Endothelial cell (in vitro differentiated cells): ENCODE data around the gene JAZF1. TPM values are rescaled to one million over a fixed set of nuclear protein-coding genes. Genes with fewer than 3 reads are reported as not detected.

Experiments
- DNase-seq: peaks from one replicate; pipeline ENCODE4 v3.0.0; 2021; ENCODE audit warnings: low spot score
- H3K27ac Mint-ChIP-seq: one replicate; pipeline ENCODE4 v1.8.0; 2021; ENCODE audit warnings: mixed read lengths, inconsistent platforms; ENCODE audit not compliant: unreplicated experiment
- H3K27me3 Mint-ChIP-seq: one replicate; pipeline ENCODE4 v1.8.0; 2021; ENCODE audit warnings: mild to moderate bottlenecking, moderate library complexity, mixed read lengths, inconsistent platforms; ENCODE audit not compliant: unreplicated experiment
- H3K36me3 Mint-ChIP-seq: one replicate; pipeline ENCODE4 v1.8.0; 2021; ENCODE audit warnings: mild to moderate bottlenecking, low read depth, mixed read lengths, inconsistent platforms; ENCODE audit not compliant: unreplicated experiment
- H3K4me1 Mint-ChIP-seq: one replicate; pipeline ENCODE4 v1.8.0; 2021; ENCODE audit warnings: mild to moderate bottlenecking, mixed read lengths, inconsistent platforms; ENCODE audit not compliant: unreplicated experiment
- H3K4me3 Mint-ChIP-seq: one replicate; pipeline ENCODE4 v1.8.0; 2021; ENCODE audit warnings: mild to moderate bottlenecking, mixed read lengths, inconsistent platforms; ENCODE audit not compliant: unreplicated experiment
- H3K9me3 Mint-ChIP-seq: one replicate; pipeline ENCODE4 v1.8.0; 2021; ENCODE audit warnings: mixed read lengths, inconsistent platforms; ENCODE audit not compliant: unreplicated experiment
- total RNA-seq: library from RNA; stranded (reverse); fragmentation: NEBNext Ultra II Directional; extraction: Animal tissue kit (Norgen Biotek cat#: 25700); gene quantifications from one replicate; pipeline ENCODE4 v1.2.1, GENCODE V29; 2021; ENCODE audit not compliant: unreplicated experiment
- TF ChIP-seq, protein P1 (sequence below): fragments of 200-600 bp; sonication (generic); IDR thresholded peaks from one replicate; pipeline ENCODE4 v1.5.0; 2021; ENCODE audit warnings: antibody characterized with exemption; ENCODE audit not compliant: unreplicated experiment

Gene JAZF1
- total RNA-seq, 1 donor from 2014 or later: 8.5 TPM

DNA sequence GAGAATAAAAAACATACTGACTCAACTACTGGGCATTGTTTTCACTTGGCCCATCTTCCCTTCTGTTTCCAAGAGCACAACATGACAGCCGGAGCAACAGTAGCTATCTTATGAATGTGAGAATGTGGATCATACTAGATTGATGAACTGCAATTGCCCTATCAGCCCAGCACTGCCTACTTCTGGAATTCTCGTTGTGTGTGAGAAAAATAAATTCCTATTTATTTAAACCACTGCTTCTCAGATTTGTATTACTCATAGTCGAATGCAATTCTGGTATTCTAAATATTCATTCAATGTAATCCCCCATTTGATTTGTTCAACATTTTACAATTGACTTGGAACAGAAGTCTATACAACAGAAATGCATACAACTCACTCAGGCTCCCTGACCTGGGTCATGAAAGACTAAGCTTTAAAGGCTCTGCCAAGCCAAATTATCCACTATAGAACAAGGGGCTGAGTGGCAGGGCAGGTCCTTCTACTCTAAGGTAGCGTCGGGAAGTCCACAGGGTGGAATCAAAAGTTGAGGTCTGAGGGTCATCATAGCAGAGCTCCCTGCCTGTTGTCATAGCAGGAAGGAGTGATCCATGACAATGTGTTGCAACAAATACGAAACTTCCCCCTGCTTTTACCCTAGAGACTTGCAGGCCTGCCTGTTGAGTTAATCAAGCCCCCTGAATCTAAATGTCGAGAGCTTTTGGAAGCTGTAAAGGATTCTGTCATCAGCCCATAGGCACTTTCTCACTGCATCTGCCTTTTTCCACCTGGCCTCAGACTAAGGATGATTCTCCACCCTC is 12.4 kb upstream of the JAZF1 start:
- H3K4me1 Mint-ChIP-seq: no peaks in the 10 kb centered on the region
- H3K4me3 Mint-ChIP-seq: no peak overlapping the region
- no peak for DNase-seq
- TF ChIP-seq, protein P1, sequence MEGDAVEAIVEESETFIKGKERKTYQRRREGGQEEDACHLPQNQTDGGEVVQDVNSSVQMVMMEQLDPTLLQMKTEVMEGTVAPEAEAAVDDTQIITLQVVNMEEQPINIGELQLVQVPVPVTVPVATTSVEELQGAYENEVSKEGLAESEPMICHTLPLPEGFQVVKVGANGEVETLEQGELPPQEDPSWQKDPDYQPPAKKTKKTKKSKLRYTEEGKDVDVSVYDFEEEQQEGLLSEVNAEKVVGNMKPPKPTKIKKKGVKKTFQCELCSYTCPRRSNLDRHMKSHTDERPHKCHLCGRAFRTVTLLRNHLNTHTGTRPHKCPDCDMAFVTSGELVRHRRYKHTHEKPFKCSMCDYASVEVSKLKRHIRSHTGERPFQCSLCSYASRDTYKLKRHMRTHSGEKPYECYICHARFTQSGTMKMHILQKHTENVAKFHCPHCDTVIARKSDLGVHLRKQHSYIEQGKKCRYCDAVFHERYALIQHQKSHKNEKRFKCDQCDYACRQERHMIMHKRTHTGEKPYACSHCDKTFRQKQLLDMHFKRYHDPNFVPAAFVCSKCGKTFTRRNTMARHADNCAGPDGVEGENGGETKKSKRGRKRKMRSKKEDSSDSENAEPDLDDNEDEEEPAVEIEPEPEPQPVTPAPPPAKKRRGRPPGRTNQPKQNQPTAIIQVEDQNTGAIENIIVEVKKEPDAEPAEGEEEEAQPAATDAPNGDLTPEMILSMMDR: no peak
- H3K27ac Mint-ChIP-seq: no peak overlapping the region
- H3K9me3 Mint-ChIP-seq: no peaks in the 10 kb centered on the region
- no peaks in the 10 kb centered on the region for H3K36me3 Mint-ChIP-seq
- H3K27me3 Mint-ChIP-seq: no peaks in the 10 kb centered on the region

DNA sequence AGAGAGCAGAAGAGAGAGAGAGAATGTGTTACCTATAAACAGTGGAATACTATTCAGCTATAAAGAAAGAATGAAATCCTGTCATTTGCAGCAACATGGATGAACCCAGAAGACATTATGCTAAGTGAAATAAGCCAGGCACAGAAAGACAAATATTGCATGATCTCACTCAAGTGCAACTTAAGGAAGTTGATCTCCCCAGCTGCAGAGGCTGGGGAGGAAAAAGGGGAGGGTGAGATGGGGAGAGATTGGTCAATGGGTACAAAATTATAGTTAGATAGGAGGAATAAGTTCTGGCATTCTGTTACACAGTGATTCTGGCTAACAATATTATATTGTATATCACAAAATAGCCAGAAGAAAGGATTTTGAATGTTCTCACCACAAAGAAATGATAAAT is 11.2 kb upstream of the JAZF1 start:
- DNase-seq: no peak
- Mint-ChIP-seq H3K9me3 (no peaks in the 10 kb centered on the region), H3K36me3 (no peaks in the 10 kb centered on the region), H3K4me1 (no peaks in the 10 kb centered on the region), H3K27me3 (no peaks in the 10 kb centered on the region), H3K4me3 (no peak overlapping the region), H3K27ac (no peak overlapping the region)
- TF ChIP-seq, protein P1: no peak

DNA sequence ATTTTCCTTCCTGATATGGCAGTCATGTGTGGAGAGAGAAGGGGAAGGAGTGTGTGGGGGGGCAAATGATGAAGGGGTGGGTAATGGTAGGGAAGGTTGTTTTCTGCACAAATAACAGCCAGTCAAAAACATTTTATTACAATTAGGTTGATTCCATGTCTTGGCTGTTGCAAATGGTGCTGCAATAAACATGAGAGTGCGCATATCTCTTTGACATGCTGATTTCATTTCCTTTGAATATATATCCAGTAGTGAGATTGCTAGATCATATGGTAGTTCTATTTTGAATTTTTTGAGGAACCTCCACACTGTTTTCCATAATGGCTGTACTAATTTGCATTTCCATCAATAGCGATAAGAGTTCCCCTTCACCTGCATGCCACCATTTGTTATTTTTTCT is 10.6 kb upstream of the JAZF1 start:
- Mint-ChIP-seq H3K27ac (no peak overlapping the region), H3K4me1 (no peaks in the 10 kb centered on the region), H3K9me3 (no peaks in the 10 kb centered on the region), H3K36me3 (no peaks in the 10 kb centered on the region), H3K27me3 (no peaks in the 10 kb centered on the region), H3K4me3 (no peak overlapping the region)
- TF ChIP-seq, protein P1: no peak
- no peak for DNase-seq

DNA sequence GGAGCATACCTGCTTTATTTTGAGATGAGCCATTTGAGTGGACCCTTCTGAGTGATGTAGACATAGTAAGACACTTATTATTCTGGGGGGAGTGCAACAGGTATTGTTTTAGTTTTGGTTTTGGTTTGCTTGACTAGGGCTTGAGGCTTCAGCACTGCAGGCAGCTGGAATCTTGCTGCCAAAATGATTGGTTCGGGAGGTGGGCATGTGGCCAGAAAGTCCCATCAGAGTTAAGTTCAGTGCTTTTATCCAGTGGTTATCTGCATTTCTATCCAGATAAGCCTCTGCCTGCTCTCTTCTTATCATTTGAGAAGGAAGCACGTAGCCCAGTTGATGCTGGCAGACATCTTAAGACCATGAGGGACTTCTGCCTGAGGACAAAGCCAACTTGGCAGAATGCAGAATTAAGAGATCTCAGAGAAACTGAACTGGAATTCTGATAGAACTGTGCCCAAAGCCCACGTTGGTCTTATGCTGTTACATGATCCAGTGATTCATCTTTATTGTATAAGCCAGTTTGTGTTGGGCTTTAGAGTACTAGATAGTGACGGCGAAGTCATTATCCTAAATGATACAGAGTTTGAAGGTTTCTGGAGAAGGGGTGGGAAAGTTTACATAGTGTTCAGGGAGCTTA is 9.6 kb upstream of the JAZF1 start:
- H3K36me3 Mint-ChIP-seq: no peaks in the 10 kb centered on the region
- DNase-seq: no peak
- H3K27ac Mint-ChIP-seq: no peak overlapping the region
- H3K4me1 Mint-ChIP-seq: peaks cover 3% of the 10 kb centered on the region
- H3K27me3 Mint-ChIP-seq: no peaks in the 10 kb centered on the region
- no peaks in the 10 kb centered on the region for H3K9me3 Mint-ChIP-seq
- TF ChIP-seq, protein P1: no peak
- H3K4me3 Mint-ChIP-seq: no peak overlapping the region

DNA sequence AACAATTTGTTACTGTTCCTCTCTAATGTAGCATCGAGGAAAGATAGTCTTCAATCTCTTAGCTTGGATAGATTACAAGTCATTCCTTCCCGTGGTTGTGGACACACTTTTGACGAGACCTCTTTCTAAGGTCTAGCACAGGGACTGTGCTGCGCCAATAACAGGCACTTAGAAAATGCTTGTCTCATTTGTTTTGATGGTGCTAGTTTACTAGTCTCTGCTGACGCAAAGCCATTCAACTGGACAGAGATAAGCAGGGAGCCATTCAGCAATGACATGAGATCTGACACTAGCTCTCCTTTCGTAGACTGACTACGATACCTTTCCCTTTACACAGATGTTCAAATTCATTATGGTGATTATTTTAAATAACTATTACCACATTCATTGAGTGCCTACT is 6.4 kb upstream of the JAZF1 start:
- no peaks in the 10 kb centered on the region for H3K9me3 Mint-ChIP-seq
- no peaks in the 10 kb centered on the region for H3K36me3 Mint-ChIP-seq
- H3K4me1 Mint-ChIP-seq: peaks cover 3% of the 10 kb centered on the region
- TF ChIP-seq, protein P1: no peak
- no peak for DNase-seq
- no peak overlapping the region for H3K4me3 Mint-ChIP-seq
- H3K27me3 Mint-ChIP-seq: no peaks in the 10 kb centered on the region
- no peak overlapping the region for H3K27ac Mint-ChIP-seq
